Cardiac muscle cell (in vitro differentiated cells and primary cell): ENCODE results near the gene SSBP2. TPM values are rescaled to one million over a fixed set of nuclear protein-coding genes. Genes with fewer than 3 reads are reported as not detected.
"Not testable (repeated sequence)": the region's sequence is repeated elsewhere in the genome, so short reads cannot be mapped to it uniquely, and the experiment has no call there.

Source experiments
- DNase-seq, 2 donors: peaks; one replicate each; pipeline versions ENCODE4 v3.0.0 to v3.0.0-alpha.2; 2010 to 2017; ENCODE audit warnings: low read depth in 1 of 2, low spot score in 1 of 2
- H3K27ac ChIP-seq: fragments of 200-600 bp; sonication (generic); 2 replicates; pipeline ENCODE4 v1.5.1; 2016
- H3K27me3 ChIP-seq: fragments of 200-600 bp; sonication (generic); 2 replicates; pipeline ENCODE4 v1.6.0; 2016; ENCODE audit warnings: control low read depth
- H3K36me3 ChIP-seq: fragments of 200-600 bp; sonication (generic); 2 replicates; pipeline ENCODE4 v1.5.1; 2016; ENCODE audit warnings: control low read depth
- H3K4me1 ChIP-seq: fragments of 200-600 bp; sonication (generic); 2 replicates; pipeline ENCODE4 v1.8.1; 2017; ENCODE audit warnings: low read depth, mild to moderate bottlenecking, mixed run types
- H3K4me3 ChIP-seq: fragments of 200-600 bp; sonication (generic); 2 replicates; pipeline ENCODE4 v1.5.1; 2016; ENCODE audit warnings: mild to moderate bottlenecking
- H3K9me3 ChIP-seq: fragments of 200-600 bp; sonication (generic); 2 replicates; pipeline ENCODE4 v1.5.1; 2017; ENCODE audit warnings: low read depth, mild to moderate bottlenecking, control low read depth
- polyA plus RNA-seq: library from polyadenylated mRNA; unstranded; fragments of >200 nt; fragmentation: Nextera tagmentation; extraction: Ambion mirVana; gene quantifications from 2 replicates; pipeline ENCODE4 v1.2.1, GENCODE V29; 2016
- total RNA-seq: library from RNA; depleted of rRNA; stranded (reverse); fragments of >200 nt; gene quantifications from 2 replicates; pipeline ENCODE4 v1.2.3, GENCODE V29; 2016
- TF ChIP-seq, protein P1 (sequence below): IDR thresholded peaks from 2 replicates; pipeline ENCODE4 v1.5.1; 2012; ENCODE audit warnings: low read depth, mild to moderate bottlenecking, low read length

SSBP2 gene
- total and polyA plus RNA-seq, 2 experiments from 2014 or later = 117 to 174 TPM

DNA sequence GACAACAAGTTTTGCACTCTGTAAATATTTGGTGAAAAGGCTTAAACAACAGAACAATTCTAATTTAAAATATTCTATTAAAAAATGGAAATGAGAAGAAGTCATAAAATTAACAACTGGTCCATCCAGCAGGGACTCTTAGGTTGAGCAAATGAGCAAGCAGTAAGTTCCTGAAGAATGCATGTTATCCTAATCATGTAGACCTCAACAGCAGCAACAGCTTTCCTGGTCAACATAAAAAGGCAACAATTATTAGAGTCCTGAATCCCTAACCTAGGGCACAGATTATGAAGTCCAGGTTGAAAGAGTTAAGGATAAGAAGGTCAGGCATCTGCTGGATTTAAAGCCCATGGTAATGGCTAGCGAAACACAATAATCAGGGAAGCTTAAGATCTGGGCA lies 120.9 kb downstream of the SSBP2 start:
- Histone ChIP-seq H3K27ac (no peak overlapping the region), H3K4me1 (peaks cover 11% of the 10 kb centered on the region)
- TF ChIP-seq, protein P1, sequence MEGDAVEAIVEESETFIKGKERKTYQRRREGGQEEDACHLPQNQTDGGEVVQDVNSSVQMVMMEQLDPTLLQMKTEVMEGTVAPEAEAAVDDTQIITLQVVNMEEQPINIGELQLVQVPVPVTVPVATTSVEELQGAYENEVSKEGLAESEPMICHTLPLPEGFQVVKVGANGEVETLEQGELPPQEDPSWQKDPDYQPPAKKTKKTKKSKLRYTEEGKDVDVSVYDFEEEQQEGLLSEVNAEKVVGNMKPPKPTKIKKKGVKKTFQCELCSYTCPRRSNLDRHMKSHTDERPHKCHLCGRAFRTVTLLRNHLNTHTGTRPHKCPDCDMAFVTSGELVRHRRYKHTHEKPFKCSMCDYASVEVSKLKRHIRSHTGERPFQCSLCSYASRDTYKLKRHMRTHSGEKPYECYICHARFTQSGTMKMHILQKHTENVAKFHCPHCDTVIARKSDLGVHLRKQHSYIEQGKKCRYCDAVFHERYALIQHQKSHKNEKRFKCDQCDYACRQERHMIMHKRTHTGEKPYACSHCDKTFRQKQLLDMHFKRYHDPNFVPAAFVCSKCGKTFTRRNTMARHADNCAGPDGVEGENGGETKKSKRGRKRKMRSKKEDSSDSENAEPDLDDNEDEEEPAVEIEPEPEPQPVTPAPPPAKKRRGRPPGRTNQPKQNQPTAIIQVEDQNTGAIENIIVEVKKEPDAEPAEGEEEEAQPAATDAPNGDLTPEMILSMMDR = no peak

DNA sequence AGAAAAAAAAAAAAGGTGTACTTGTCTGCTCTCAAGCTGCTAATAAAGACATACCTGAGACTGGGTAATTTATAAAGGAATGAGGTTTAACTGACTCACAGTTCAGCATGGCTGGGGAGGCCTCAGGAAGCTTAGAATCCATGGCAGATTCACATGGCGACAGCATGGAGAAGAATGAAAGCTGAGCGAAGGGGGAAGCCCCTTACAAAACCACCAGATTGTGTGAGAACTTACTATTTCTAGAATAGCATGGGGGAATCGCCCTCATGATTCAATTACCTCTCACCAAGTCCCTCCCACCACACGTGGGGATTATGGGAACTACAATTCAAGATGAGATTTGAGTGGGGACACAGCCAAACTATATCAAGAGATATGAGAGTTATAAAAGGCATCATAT lies 122.8 kb downstream of the SSBP2 start:
- H3K27me3 ChIP-seq, DNase-seq, H3K4me3 ChIP-seq, H3K9me3 ChIP-seq, H3K27ac ChIP-seq, H3K36me3 ChIP-seq: not testable (repeated sequence)
- peaks cover 11% of the 10 kb centered on the region for H3K4me1 ChIP-seq

More for the DNA sequence above, 120.9 kb downstream of the SSBP2 start:
- H3K36me3 ChIP-seq = no peaks in the 10 kb centered on the region
- no peaks in the 10 kb centered on the region for H3K9me3 ChIP-seq
- no peak overlapping the region for H3K4me3 ChIP-seq
- H3K27me3 ChIP-seq = no peaks in the 10 kb centered on the region
- DNase-seq = no peak

DNA sequence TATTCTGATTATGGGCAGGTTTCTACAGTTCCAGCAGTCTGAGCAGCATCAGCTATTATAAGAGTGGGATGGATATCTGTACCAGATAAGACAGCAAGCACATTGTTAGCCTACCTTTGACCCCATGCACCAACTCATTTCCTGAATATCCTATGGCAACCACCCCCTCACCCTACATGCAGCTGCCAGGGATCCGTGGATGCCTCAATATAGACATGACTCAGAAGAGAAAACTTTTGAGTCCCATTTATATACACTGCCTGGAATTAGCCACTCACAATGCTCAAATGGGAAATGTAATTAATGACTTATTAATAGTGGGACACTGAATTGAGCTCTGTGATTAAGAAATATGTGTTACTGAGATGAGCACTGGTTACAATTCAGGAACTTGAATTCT lies 124.4 kb downstream of the SSBP2 start:
- Histone ChIP-seq H3K36me3 (peaks cover 7% of the 10 kb centered on the region), H3K27me3 (no peaks in the 10 kb centered on the region), H3K4me3 (no peak overlapping the region), H3K27ac (peak overlapping the region; percentile 63), H3K4me1 (peaks cover 11% of the 10 kb centered on the region), H3K9me3 (no peaks in the 10 kb centered on the region)
- TF ChIP-seq, protein P1 = no peak
- DNase-seq = peak; percentile 7 to 73

DNA sequence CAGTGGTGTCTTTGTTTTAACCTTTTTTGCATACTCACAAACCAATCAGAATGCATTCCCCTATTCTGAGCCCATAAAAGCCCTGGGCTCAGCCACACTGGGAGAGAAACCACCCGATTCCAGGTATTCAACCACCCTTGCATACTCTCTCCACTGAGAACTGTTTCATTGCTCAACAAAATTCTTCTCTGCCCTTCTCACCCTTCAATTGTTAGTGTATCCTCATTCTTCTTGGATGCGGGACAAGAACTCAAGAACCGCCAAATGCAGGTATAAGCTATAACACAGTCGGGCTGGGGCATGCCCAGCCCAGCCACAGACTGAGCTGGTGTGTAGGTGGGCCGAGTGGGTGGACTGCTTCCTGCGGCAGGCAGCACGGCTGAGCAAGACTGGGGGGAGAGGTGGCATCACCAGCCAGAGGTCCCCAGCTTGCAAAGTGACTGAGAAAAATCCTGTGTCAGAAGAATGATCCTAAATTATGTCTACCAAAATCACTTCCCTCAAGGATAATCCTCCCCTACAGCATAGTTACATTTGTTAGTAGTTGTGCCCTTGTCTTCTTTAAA lies 141.0 kb downstream of the SSBP2 start:
- H3K9me3 ChIP-seq = no peaks in the 10 kb centered on the region
- TF ChIP-seq, protein P1 = no peak
- DNase-seq = no peak
- no peak overlapping the region for H3K4me3 ChIP-seq
- H3K4me1 ChIP-seq = no peaks in the 10 kb centered on the region
- H3K36me3 ChIP-seq = peaks cover 7% of the 10 kb centered on the region
- H3K27ac ChIP-seq = no peak overlapping the region
- no peaks in the 10 kb centered on the region for H3K27me3 ChIP-seq

DNA sequence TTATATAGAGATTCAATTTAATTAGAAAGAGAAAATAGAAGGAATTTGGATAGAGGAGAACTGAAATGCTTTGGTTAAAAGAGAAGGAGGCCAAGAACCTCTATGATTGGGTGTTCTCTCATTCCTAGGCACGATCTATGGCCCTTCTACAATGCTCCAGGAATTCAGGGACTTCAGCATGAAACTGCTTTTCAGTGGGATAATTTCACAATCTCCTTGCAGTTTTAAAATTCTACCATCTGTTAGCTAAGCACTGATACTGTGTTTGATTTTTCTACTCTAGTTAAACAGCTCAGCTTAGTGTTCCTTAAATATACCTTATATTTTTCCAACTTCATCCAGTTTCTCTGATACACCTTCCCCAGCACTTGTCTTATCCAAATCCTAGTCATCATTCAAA lies 141.9 kb downstream of the SSBP2 start:
- Histone ChIP-seq H3K9me3 (no peaks in the 10 kb centered on the region), H3K27ac (no peak overlapping the region), H3K36me3 (peaks cover 7% of the 10 kb centered on the region), H3K27me3 (no peaks in the 10 kb centered on the region), H3K4me3 (no peak overlapping the region), H3K4me1 (no peaks in the 10 kb centered on the region)
- DNase-seq = no peak
- TF ChIP-seq, protein P1 = no peak

DNA sequence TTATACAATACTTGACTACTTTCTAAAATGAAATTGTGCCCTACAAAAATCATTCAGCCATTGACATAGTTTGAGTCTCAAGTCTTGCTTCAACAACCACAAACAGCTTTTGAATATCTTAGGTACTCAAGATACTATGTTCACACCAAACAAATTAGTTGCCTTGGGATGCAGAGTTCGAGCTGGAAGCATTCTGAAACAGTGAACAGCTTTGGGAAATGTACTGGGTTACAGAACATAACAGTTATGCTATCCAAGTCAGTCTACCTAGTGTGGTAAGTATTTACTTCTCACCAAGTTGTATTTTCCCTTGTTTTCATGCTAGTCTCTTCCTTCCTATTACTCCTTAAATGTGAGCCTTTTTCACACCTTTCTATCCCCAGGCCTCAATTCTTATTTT lies 143.2 kb downstream of the SSBP2 start:
- H3K9me3 ChIP-seq = no peaks in the 10 kb centered on the region
- no peak overlapping the region for H3K27ac ChIP-seq
- no peaks in the 10 kb centered on the region for H3K4me1 ChIP-seq
- no peak for DNase-seq
- no peaks in the 10 kb centered on the region for H3K27me3 ChIP-seq
- no peaks in the 10 kb centered on the region for H3K36me3 ChIP-seq
- H3K4me3 ChIP-seq = no peak overlapping the region
- TF ChIP-seq, protein P1 = no peak
